ENCODE measurements around the gene ARL8B. TPM values are rescaled to one million over a fixed set of nuclear protein-coding genes. Genes with fewer than 3 reads are reported as not detected.
A peak's percentile ranks its signal among the peaks of the same experiment; 100 is the strongest.

ARL8B gene
- total and polyA plus RNA-seq, 8 donors = 60.3 to 93.9 (median 70.2) TPM

GRCh38 chr3:5138214-5138981 is 16.3 kb downstream of the ARL8B start:
- peaks cover 0 to 4% of the 10 kb centered on the region in 2 donors for H3K36me3 ChIP-seq
- H3K4me1 ChIP-seq = peaks cover 13 to 91% of the 10 kb centered on the region in 2 donors
- ATAC-seq = peak; percentile 83
- H3K27ac ChIP-seq = peak overlapping the region; percentile 27 to 67
- H3K27me3 ChIP-seq = no peaks in the 10 kb centered on the region
- no peak overlapping the region for H3K4me3 ChIP-seq
- DNase-seq = no peak
- intact Hi-C loops (cut with DNase I) = no loop called here
- no peaks in the 10 kb centered on the region for H3K9me3 ChIP-seq
- no peak for TF ChIP-seq CTCF (IDR thresholded peaks at IDR 0.05)

- Histone ChIP-seq H3K4me1 (peaks cover 13 to 91% of the 10 kb centered on the region in 2 donors), H3K9me3 (no peaks in the 10 kb centered on the region), H3K4me3 (no peak overlapping the region), H3K27me3 (no peaks in the 10 kb centered on the region), H3K27ac (peak overlapping the region in 1 of 2 donors; percentile 67), H3K36me3 (peaks cover 0 to 4% of the 10 kb centered on the region in 2 donors)
- intact Hi-C loops (cut with DNase I) = no loop called here
- DNase-seq (no peak), ATAC-seq (no peak)
- TF ChIP-seq CTCF (IDR thresholded peaks at IDR 0.05) = no peak
These were observed 18.1 kb downstream of the ARL8B start for GRCh38 chr3:5140230-5140621.

GRCh38 chr3:5140839-5141238 is 18.7 kb downstream of the ARL8B start:
- no peaks in the 10 kb centered on the region for H3K9me3 ChIP-seq
- peaks cover 0 to 6% of the 10 kb centered on the region in 2 donors for H3K36me3 ChIP-seq
- no peaks in the 10 kb centered on the region for H3K27me3 ChIP-seq
- H3K4me3 ChIP-seq = no peak overlapping the region
- DNase-seq (no peak), ATAC-seq (no peak)
- H3K4me1 ChIP-seq = peaks cover 13 to 91% of the 10 kb centered on the region in 2 donors
- TF ChIP-seq CTCF (IDR thresholded peaks at IDR 0.05) = no peak
- intact Hi-C loops (cut with DNase I) = no loop called here
- H3K27ac ChIP-seq = no peak overlapping the region

- no peaks in the 10 kb centered on the region for H3K27me3 ChIP-seq
- H3K4me1 ChIP-seq = peaks cover 13 to 82% of the 10 kb centered on the region in 2 donors
- no peak for TF ChIP-seq CTCF (IDR thresholded peaks at IDR 0.05)
- H3K9me3 ChIP-seq = no peaks in the 10 kb centered on the region
- ATAC-seq = no peak
- intact Hi-C loops (cut with DNase I) = no loop called here
- DNase-seq = no peak
- no peak overlapping the region for H3K4me3 ChIP-seq
- peaks cover 0 to 6% of the 10 kb centered on the region in 2 donors for H3K36me3 ChIP-seq
- H3K27ac ChIP-seq = no peak overlapping the region
These were observed 19.7 kb downstream of the ARL8B start for GRCh38 chr3:5141760-5142159.

DNA sequence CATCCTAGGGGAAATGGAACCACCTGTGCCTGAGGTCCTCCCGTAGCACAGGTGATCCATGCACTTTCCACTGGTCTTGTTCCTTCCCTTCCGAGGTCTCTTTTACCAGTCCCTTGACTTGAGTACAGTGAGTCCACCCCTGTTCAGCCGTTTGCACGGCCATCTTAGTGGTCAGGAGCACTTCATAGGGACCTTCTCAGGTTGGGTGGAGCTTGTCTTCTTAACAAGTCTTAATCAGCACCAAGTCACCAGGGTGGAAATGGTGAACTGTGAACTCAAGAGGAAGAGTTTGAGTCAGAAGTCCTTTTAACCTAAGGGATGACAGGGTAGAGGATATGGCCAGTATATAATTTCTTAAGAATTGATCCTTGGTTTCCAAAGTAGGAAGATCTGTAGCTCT is 21.4 kb downstream of the ARL8B start:
- Histone ChIP-seq H3K36me3 (peaks cover 0 to 6% of the 10 kb centered on the region in 2 donors), H3K4me3 (no peak overlapping the region), H3K9me3 (no peaks in the 10 kb centered on the region), H3K4me1 (peaks cover 10 to 77% of the 10 kb centered on the region in 2 donors), H3K27me3 (no peaks in the 10 kb centered on the region), H3K27ac (peak overlapping the region in 1 of 2 donors; percentile 60)
- TF ChIP-seq CTCF (IDR thresholded peaks at IDR 0.05) = no peak
- intact Hi-C loops (cut with DNase I) = no loop called here
- DNase-seq = no peak
- no peak for ATAC-seq
